ENCODE measurements around the gene MED13. TPM values are rescaled to one million over a fixed set of nuclear protein-coding genes. Genes with fewer than 3 reads are reported as not detected.

The MED13 gene
- total RNA-seq, 1 experiment from 2014 or later, result 49.4 TPM

GRCh38 chr17:62090868-62091267 lies 25.8 kb upstream of the MED13 start:
- Histone ChIP-seq H2AFZ (no peak overlapping the region), H3K9me3 (ENCODE audit: insufficient read depth, low read depth) (no peaks in the 10 kb centered on the region), H3K9me2 (ENCODE audit: insufficient read depth) (no peaks in the 10 kb centered on the region), H3K79me2 (ENCODE audit: low read depth) (no peaks in the 10 kb centered on the region), H3K4me3 (no peak overlapping the region), H4K20me1 (ENCODE audit: insufficient read depth) (no peaks in the 10 kb centered on the region), H3K27me3 (ENCODE audit: insufficient read depth, low read depth) (no peaks in the 10 kb centered on the region), H3K4me2 (no peak overlapping the region), H3K4me1 (replicated peaks; ENCODE audit: insufficient read depth) (peaks cover 19% of the 10 kb centered on the region), H3K36me3 (ENCODE audit: low read depth) (no peaks in the 10 kb centered on the region), H3F3A (ENCODE audit: insufficient read depth, low read depth) (peaks cover 10% of the 10 kb centered on the region; the same call in 1 of the 2 replicates), H3K27ac (no peak overlapping the region)
- TF ChIP-seq EZH2 (IDR thresholded peaks at IDR 0.05; ENCODE audit: low read depth), result no peak
- TF ChIP-seq CTCF (conservative IDR thresholded peaks at IDR 0.05), result no peak
- intact Hi-C loops (cut with micrococcal nuclease; ENCODE audit: unreplicated experiment), result no loop called here
- BruUV-seq (replicated peaks), result no TSS peak
- ChIA-PET POLR2A (ENCODE audit: unreplicated experiment) (no interaction called here), CTCF (no interaction called here)
- no peak for DNase-seq

GRCh38 chr17:62090021-62090824 lies 25.1 kb upstream of the MED13 start:
- H3K9me3 ChIP-seq (ENCODE audit: insufficient read depth, low read depth), result no peaks in the 10 kb centered on the region
- no peaks in the 10 kb centered on the region for H3K36me3 ChIP-seq (ENCODE audit: low read depth)
- H2AFZ ChIP-seq, result no peak overlapping the region
- no peaks in the 10 kb centered on the region for H3K79me2 ChIP-seq (ENCODE audit: low read depth)
- ChIA-PET CTCF (interaction anchor here (0.5 kb wide), 1 partner anchor 568 kb away, joined by 3 read pairs; no protein-coding TSS in a partner anchor), POLR2A (ENCODE audit: unreplicated experiment) (no interaction called here)
- BruUV-seq (replicated peaks), result no TSS peak
- H3F3A ChIP-seq (ENCODE audit: insufficient read depth, low read depth), result peaks cover 10% of the 10 kb centered on the region; the same call in 1 of the 2 replicates
- H3K9me2 ChIP-seq (ENCODE audit: insufficient read depth), result no peaks in the 10 kb centered on the region
- H3K4me1 ChIP-seq (replicated peaks; ENCODE audit: insufficient read depth), result peaks cover 19% of the 10 kb centered on the region
- no peaks in the 10 kb centered on the region for H4K20me1 ChIP-seq (ENCODE audit: insufficient read depth)
- no peak overlapping the region for H3K4me3 ChIP-seq
- TF ChIP-seq EZH2 (IDR thresholded peaks at IDR 0.05; ENCODE audit: low read depth) (no peak), CTCF (conservative IDR thresholded peaks at IDR 0.05) (no peak)
- H3K4me2 ChIP-seq, result no peak overlapping the region
- H3K27me3 ChIP-seq (ENCODE audit: insufficient read depth, low read depth), result no peaks in the 10 kb centered on the region
- DNase-seq, result no peak
- intact Hi-C loops (cut with micrococcal nuclease; ENCODE audit: unreplicated experiment), result no loop called here
- no peak overlapping the region for H3K27ac ChIP-seq

GRCh38 chr17:62089334-62089733 lies 24.3 kb upstream of the MED13 start:
- H3K4me1 ChIP-seq (replicated peaks; ENCODE audit: insufficient read depth), result peaks cover 17% of the 10 kb centered on the region
- no peaks in the 10 kb centered on the region for H3K9me3 ChIP-seq (ENCODE audit: insufficient read depth, low read depth)
- BruUV-seq (replicated peaks), result no TSS peak
- CTCF ChIA-PET, result no interaction called here
- no peaks in the 10 kb centered on the region for H3K27me3 ChIP-seq (ENCODE audit: insufficient read depth, low read depth)
- no peak overlapping the region for H2AFZ ChIP-seq
- intact Hi-C loops (cut with micrococcal nuclease; ENCODE audit: unreplicated experiment), result no loop called here
- peaks cover 10% of the 10 kb centered on the region; the same call in 1 of the 2 replicates for H3F3A ChIP-seq (ENCODE audit: insufficient read depth, low read depth)
- H3K4me3 ChIP-seq, result no peak overlapping the region
- H3K36me3 ChIP-seq (ENCODE audit: low read depth), result no peaks in the 10 kb centered on the region
- no peak overlapping the region for H3K27ac ChIP-seq
- no peaks in the 10 kb centered on the region for H3K79me2 ChIP-seq (ENCODE audit: low read depth)
- POLR2A ChIA-PET (ENCODE audit: unreplicated experiment), result no interaction called here
- H3K9me2 ChIP-seq (ENCODE audit: insufficient read depth), result no peaks in the 10 kb centered on the region
- H3K4me2 ChIP-seq, result no peak overlapping the region
- no peaks in the 10 kb centered on the region for H4K20me1 ChIP-seq (ENCODE audit: insufficient read depth)
- no peak for DNase-seq
- TF ChIP-seq CTCF (conservative IDR thresholded peaks at IDR 0.05), result no peak
- TF ChIP-seq EZH2 (IDR thresholded peaks at IDR 0.05; ENCODE audit: low read depth), result no peak

All from PC-9 (cell line).